Inflammatory macrophage treated with lipopolysaccharide for 1 hour (primary cell): ENCODE measurements around the gene NR2C1.

ENCODE experiments used
- DNase-seq, 2 donors: peaks; one replicate each; pipeline ENCODE4 v3.0.0-alpha.2; 2020 to 2022

NR2C1 gene

DNA sequence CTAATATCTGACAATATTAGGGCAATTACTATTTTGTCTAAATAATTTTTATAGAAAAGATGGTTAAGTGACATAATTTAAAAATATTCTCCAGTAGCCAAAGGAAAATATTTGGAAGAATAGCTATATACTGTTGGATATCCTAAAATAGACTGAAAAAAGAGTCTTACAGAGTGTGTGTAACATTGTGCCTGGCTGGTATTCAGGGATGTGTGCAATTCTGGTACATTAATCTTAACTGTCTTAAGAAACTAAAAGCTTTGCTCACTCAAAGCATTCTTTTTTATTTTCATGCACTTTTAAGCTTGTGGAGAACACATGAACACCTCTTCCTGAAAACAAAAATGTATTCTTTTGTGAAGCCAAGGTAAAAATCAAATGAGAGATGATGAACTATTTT is 10.1 kb upstream of the NR2C1 start:
- no peak for DNase-seq

DNA sequence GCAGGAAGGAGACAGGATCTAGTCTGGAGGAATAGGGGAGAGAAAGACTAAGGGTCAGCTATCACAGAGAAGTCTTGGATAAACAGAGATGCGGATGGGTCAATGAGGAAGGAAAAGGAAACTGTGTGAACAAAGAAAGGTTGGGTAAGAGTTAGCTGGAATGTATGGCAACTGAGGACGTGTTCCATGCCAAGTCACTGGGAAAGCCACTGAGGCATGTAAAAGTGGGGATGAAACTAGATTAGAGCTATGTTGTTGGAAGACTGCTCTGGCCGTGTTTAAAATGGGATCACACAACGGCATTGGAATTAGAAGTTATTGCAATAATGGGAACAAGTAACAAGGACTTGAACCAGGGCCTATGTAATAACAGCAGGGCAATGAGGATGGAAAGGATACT is 3.9 kb upstream of the NR2C1 start:
- DNase-seq, result no peak

DNA sequence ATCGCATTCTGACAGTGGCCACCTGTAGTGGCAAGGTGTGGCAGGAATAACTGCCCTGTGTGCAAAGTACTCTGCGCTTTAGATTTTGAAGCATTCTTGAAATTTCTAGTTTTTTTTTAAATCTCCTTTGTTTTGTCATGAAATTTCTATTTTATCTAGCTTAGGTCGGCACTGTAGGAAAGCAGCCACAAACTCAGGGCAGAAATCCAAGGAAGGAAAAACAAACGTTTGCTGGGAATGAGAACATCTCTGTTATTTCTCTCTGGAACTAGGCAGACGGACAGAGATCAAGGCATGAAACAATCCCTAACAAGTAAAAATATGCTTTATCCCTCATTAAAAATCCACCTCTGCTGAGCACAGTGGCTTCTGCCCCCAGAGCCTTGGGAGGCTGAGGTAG is 1.3 kb upstream of the NR2C1 start:
- DNase-seq, result no peak

DNA sequence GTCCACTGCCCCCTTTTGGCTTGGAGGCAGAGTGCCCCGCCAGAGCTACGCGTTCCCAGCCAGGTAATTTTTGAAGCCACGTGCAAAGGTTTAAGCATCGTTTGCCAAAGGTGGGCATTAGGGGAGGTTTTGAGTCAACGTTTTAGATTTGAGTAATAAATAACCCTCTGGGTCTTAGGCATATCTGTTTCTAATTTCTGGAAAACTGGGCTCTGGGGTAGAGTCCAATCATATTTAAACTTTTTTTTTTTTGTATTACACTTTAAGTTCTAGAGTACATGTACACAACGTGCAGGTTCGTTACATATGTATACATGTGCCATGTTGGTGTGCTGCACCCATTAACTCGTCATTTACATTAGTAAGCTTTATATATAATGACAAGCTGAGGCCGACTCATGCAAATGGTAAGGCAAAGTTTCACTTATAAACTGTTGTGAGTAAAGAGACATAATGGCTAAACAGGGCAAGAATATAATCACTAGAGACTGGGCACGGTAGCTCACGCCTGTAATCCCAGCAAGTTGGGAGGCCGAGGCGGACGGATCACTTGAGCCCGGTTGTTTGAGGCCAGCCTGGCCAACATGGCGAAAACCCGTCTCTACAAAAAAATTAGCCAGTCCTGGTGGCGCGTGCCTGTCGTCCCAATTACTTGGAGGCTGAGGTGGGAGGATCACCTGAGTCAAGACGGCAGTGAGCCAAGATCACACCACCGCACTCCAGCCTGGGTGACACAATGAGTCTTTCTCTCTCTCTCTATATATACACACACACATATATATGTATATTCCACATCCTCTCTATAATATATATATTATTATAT is 491 bp upstream of the NR2C1 start:
- DNase-seq, result no peak

DNA sequence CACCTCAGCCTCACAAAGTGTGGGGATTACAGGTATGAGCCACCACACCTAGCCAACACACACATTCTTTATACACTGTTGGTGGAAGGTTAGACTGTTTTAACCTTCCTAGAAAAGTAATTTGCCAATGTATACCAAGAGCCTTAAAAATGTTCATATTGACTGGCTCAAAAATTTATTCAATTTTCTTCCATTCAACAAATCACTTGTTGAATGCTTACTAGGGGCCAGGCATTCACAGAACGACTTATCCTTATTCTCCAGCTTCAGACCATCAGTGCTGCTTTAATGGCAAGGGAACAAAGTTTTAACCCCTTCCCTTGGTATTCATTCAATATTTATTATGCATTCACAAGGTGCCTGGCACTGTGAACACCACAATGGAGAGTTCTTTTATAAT is 3.0 kb downstream of the NR2C1 start:
- no peak for DNase-seq

DNA sequence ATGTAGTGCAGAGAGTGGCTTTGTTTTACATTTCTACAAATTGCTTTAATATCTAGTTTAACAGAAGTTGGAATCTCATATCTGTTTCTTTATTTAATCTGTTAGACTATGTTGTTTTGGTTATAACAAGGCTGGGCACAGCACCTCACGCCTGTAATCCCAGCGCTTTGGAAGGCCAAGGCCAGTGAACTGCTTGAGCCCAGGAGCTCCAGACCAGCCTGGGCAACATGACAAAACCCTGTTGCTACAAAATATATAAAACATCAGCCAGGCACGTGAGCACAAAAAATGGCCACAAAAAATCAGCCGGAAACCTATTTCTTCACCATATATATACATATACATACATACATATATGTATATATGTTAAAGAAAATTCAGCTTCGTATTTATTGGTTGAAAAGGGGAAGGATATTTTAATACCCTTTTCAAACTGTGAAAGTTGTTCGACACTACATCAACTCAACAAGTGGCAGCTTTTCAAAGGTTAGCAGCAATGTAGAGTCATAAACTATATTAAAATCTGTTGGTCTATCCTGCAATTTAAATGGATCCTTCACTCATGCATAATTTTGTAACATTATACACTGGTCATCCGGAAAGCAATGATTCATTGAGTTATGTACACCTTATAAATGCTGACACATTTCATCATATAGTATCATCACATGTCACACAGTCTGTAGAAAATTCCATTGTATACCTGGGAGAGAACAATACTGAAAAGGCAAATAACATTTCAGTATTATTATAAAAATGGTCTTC is 7.1 kb downstream of the NR2C1 start:
- DNase-seq, result no peak

DNA sequence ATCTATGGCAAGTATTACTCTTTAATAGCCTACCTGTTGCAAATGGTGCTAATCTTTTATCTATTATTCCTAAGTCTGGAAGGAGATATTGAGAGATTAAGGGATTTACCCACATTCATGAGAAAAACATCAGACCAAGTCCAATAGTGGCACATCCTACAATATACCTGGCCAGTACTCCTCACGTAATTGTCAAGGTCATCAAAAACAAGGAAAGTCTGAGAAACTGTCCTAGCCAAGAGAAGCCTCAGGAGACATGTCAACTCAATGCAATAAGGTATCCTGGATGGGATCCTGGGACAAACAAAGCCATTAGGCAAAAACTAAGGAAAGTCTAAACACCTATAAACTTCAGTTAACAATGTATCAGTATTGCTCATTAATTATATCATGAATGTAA is 12.5 kb downstream of the NR2C1 start:
- no peak for DNase-seq

DNA sequence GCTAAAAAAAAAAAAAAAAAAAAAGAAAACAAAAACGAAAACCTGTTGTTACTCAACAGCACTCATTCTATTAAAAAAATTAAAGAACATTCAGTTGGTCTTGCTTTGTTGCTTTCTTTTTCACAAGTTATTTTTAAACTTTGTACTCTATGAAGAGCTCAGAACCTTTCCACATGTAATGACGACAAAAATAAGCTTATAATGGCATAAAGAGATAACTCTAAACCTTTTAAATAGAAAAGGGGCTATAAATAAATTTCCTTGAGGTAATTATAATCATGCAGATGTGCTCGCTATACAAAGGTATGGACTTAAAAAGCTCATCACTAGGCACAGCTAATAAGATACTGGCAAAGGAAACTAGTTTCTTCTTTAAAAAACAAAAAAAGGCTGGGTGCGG is 13.4 kb downstream of the NR2C1 start:
- no peak for DNase-seq

DNA sequence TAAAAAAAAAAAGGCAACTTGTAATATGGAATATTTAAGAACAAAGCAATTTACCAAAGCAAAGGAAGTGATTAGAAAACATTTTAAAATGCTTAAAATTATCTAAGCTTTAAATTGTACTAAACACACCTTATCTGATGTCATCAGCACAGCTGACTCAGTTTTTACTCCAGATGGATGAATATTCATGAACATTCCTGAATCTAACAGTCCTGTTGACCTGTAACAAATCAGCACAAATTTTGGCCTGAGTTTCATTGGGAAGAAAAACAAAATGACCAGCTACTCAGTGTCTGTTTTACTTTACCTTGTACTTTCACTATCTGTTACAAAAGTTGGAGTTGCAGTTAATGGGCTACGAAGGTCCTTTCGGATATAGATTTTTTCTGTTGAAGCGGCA is 16.0 kb downstream of the NR2C1 start:
- no peak for DNase-seq

DNA sequence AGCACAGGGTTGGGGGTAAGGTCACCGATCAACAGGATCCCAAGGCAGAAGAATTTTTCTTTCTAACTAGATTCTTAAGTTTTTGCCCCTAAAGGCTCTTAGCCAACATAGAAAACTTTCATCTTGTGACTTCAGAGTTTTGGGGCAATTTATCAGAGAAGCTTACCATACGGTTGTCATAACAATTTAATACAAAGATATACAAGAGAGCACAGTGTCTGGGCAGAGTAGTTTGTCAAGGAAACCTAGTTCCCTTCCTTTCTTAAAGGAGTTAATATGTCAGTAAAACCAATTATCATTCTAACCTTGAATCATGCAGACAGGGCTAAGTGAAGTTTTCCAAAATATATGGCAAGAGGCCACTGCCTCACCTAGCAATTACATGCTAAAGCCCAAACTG is 18.4 kb downstream of the NR2C1 start:
- no peak for DNase-seq

DNA sequence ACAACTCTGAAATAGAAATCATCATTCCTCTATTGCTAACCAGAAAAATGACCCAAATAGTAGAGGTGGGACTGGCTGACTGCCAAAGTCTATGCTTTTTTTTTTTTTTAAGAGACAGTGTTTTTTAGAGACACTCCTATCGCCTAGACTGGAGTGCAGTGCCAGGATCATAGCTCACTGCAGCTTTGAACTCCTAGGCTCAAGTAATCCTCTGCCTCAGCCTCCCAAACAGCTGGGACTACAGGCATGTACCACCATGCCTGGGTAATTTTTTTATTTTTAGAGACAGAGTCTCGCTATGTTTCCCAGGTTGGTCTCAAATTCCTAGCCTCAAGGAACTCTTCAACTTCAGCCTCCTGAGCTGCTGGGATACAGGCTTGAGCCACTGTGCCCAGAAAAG is 19.2 kb downstream of the NR2C1 start:
- no peak for DNase-seq

DNA sequence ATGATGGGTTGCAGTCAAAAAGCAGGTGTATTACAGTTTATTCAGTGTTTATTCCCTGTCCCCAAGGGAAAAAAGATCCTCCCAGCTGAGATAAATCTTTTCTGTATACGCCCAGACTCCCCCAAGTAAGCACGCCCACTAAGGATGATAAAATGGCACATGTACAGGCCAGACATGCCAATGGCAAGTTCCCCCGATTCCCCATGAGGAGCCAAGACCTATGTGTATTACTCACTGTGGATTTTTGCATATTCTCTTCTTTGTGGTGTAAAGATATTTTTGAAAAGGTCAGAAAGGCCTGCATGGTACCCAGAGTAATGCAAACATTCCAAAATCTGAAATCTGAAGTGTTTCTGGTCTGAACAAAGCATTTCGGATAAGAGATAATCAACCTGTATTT is 22.2 kb downstream of the NR2C1 start:
- DNase-seq, result no peak

DNA sequence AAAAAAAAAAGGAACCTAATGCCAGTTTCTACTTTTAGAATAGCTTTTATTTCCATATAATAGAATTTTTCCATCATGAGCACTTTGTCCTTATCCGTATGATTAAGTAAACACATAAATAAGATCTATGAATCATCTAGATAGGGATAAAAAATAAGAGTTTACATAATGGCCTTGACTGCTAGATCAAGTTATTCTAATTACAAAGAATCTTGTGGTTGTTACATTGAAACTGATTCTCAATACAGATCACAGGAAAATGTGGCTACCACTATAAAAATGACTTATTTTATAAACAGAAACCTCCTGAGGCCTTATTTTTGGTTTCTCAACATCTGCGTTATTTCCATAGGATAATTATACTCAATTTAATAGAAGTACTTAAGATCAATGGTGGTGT is 35.5 kb downstream of the NR2C1 start:
- no peak for DNase-seq

DNA sequence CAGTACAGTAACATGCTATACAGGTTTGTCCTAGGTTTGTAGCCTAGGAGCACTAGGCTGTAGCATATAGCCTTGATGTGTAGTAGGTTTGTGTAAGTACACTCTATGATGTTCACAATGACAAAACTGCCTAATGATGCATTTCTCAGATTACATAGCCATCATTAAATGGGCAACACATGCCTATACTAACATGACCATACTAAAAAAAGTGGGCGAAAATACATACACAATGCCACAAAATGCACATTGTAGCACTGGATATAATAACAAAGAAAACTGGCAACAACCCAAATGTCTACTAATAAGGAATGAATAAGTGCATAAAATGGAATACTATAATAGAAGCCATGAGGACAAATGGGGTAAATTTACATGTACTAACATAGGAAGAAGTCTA is 38.7 kb downstream of the NR2C1 start:
- no peak for DNase-seq

DNA sequence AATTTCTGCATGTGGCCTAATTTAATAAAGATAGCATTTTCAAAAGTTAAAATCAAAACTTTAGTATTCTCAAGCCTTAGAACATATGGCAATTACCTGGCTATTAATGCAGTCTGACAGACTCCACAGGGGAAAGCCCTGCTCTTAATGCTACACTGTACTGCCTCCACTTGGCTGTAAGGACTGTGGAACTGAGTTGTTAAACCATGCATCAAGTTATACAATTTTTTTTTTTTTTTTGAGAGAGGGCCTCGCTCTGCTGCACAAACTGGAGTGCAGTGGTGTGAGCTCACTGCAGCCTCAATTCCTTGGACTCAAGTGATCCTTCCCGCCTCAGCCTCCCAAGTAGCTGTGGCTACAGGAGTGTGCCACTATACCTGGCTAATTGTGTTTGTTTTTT is 50.9 kb downstream of the NR2C1 start:
- no peak for DNase-seq

DNA sequence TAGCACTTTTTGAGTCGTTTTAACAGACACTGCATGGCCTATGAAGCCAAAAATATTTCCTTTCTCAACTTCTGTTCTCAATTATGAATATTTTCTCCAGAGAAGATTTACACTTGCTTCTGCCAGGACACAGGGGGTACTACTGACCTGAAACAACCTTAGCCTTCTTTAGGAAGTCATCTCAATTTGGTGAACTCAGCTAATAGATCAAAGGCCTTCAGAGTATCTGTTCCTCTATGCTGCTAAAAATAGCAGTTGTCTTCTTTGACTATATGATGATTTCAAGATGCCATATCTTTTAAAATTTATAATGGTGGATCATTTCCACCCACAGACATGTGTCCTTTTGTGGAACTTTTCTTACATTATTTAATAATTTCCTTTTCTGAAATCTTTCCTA is 55.9 kb downstream of the NR2C1 start:
- DNase-seq, result no peak

DNA sequence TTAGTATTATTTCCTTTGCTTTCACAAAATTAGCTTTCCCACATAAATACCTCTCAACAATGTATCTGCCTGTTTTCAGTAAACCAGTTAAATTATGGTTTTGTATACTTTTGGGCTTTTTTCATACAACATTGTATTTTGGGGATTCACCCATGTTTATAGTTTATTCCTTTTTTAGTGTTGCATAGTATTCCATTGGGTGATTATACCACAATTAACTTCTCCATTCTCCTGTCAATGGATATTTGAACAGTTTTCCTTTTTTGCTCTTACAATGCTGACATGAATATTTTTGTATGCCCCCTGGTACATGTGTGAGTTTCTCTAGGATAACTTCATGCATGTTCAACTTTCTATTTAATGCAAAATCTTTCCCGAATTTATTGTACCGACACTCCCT is 57.3 kb downstream of the NR2C1 start:
- no peak for DNase-seq

DNA sequence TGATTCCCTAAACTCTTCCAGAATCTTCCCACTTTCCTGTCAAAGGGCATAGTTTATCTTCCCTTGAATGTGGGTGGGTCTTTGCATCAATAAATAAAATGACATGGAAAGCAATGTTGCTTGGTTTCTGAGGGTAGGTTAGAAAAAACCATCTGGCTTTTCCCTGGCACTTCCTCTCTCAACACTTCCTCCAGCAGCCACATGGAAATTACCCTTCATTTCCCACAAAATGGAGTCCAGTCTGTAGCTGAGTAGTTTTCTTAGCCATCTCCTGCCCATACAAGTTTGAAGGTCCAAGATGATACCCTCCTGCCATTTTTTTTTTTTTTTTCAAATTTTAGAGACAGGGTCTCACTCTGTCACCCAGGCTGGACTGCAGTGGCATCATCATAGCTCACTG is 58.9 kb downstream of the NR2C1 start:
- peak; percentile 22 to 33 for DNase-seq

DNA sequence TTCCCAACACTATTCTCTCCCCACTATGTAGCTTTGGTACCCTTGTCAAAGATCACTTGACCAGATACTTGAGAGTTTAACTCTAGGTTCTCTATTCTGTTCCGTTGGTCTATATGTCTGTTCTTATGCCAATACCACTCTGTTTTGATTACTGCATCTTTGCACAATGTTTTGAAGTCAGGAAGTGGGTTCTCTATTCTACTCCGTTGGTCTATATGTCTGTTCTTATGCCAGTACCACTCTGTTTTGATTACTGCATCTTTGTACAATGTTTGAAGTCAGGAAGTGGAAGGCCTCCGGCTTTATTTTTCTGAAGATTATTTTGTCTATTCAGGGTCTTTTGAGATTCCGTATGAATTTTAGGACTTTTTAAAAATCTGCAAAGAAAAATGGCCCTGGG is 67.2 kb downstream of the NR2C1 start:
- no peak for DNase-seq

DNA sequence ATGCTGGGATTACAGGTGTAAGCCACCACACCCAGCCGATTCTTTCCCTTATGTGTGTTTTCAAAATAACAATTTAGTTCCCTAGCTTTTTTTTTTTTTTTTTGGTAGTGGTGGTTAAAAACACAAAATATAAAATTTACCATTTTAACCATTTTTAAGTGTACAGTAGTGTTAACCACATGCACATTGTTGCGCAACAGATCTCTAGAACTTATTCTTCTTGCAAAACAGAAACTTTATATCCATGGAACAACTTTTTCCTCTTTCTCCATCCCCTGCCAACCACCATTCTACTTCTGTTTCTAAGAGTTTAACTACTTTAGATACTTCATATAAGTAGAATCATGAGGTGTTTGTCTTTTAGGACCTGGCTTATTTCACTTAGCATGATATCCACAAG is 68.8 kb downstream of the NR2C1 start:
- peak; percentile 30 to 63 for DNase-seq

DNA sequence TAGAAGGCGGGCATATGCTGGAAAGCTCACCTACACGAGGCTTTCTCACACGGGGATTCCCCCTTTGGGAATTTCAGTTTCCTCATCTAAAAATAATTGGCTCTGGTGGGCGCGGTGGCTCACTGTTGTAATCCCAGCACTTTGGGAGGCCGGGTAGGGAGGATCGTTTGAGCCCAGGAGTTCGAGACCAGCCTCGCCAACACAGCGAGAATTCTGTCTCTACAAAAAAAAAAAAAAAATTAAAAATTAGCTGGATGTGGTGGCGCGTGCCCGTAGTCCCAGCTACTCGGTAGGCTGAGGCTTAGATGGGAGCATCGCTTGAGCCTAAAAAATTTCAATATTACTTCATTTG is 69.5 kb downstream of the NR2C1 start:
- no peak for DNase-seq

DNA sequence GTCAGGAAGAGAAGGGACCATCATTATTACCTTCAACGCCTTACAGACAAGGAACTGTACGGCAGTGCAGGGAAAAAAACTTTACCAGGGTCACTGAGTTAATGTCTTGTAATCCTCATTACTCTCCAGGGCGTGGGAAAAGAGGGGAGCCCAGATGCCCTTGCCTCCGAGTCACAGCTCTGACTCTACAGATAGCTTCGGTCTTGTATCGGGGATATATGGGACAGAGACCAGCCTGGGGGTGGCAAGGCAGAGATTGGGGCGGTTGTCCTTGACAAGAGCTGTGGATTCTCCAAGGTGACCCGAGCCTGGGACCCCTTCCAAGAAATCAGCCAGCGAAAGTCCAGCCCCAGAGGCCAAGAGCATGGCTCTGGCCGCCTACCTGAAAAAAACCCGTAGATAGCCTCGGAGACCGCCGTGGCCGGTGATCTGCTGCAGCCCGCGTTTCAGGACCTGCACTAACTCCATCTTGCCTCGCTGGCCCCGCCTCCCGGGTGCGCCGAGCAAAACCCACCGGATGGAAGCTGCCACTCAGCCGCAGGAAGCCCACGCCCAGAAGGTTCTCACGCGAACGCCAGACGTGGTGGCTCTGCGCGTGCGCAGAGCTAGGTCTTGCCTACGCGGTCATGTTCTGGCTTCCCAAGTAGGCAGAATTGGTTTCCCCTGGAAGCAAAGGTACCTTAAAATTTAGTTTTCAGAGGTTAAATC is 70.1 kb downstream of the NR2C1 start, which contains the start of gene NDUFA12:
NDUFA12 (minus strand) TSS at position 485 of the 708 bp plus-strand sequence; CDS start at position 468, 17 bp downstream.
- peak; percentile 94 to 96 for DNase-seq

DNA sequence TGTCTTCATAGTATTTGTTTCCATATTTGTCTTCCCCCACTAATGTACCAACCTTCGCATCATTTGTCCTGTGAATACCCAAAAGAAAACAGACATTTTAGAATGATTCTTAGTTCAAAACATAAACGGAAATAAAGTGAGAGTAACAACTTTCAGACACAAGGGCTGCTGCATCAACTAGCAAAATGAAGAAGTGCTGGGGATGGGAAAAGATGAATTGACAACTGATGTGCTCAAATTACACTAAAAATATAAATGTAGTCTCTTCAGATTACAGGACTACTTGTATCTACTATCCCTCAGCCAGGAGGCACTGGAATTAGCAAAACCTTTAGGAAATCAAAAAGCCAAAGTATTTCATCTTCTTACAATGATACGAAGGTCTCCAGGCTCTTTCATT is 70.7 kb downstream of the NR2C1 start:
- peak in 1 of 2 donors; percentile 5 for DNase-seq

DNA sequence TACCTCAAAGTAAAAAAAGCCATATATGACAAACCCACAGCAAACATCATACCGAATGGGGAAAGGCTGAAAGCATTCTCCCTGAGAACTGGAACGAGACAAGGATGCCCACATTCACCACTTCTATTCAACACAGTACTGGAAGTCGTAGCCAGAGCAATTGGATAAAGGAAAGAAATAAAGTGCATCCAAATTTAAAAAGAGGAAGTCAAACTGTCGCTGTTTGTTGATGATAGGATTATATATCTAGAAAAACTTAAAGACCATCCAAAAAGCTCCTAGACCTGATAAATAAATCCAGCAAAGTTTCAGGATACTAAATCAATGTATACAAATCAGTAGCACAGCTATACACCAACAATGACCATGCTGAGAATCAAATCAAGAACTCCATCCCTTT is 75.1 kb downstream of the NR2C1 start:
- DNase-seq, result no peak
